Panc1 (cell line): ENCODE measurements around the gene SLX4IP.

Experiments
- CTCF ChIP-seq: fragments of 450-650 bp; IDR thresholded peaks from 2 replicates; pipeline ENCODE4 v1.5.1; 2017; ENCODE audit warnings: mild to moderate bottlenecking
- POLR2AphosphoS5 ChIP-seq: IDR thresholded peaks from 2 replicates; pipeline ENCODE4 v1.6.1; 2012; ENCODE audit warnings: mild to moderate bottlenecking, low read depth, low read length, moderate library complexity

GRCh38 chr20:10634683-10635411 lies 199.7 kb downstream of the SLX4IP start:
- TF ChIP-seq POLR2AphosphoS5 (no peak), CTCF (no peak)
